NT2/D1 (cell line): Measurements from ENCODE around the gene CENPQ.

Experiments used
- SUZ12 ChIP-seq: IDR thresholded peaks from 2 replicates; pipeline ENCODE4 v1.6.1; 2011; ENCODE audit not compliant: insufficient read length, insufficient read depth; ENCODE audit errors: extremely low read depth
- YY1 ChIP-seq: IDR thresholded peaks from 2 replicates; pipeline ENCODE4 v1.6.1; 2011; ENCODE audit not compliant: insufficient read length, insufficient read depth

DNA sequence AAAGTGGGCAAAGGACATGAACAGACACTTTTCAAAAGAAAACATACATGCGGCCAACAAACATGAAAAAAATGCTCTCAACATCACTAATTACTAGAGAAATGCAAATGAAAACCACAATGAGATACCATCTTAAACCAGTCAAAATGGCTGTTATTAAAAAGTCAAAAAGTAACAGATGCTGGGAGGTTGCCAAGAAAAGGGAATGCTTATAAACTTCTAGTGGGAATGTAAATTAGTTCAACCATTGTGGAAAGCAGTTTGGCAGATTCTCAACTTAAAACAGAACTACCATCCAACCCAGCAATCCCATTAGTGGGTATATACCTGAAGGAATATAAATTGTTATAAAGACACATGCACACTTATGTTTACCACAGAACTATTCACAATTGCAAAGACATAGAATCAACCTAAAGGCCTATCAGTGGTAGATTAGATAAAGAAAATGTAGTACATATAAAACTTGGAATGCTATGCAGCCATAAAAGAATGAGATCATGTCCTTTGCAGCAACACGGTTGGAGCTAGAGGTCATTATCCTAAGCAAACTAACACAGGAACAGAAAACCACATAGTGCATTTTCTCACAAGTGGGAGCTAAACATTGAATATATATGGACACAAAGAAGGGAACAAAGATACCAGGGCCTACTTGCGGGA lies 16.3 kb downstream of the CENPQ start:
- TF ChIP-seq YY1: no peak
- no peak for TF ChIP-seq SUZ12
